ENCODE measurements around the gene CUTC.
"Not testable (repeated sequence)": the region's sequence is repeated elsewhere in the genome, so short reads cannot be mapped to it uniquely, and the experiment has no call there.

CUTC gene

DNA sequence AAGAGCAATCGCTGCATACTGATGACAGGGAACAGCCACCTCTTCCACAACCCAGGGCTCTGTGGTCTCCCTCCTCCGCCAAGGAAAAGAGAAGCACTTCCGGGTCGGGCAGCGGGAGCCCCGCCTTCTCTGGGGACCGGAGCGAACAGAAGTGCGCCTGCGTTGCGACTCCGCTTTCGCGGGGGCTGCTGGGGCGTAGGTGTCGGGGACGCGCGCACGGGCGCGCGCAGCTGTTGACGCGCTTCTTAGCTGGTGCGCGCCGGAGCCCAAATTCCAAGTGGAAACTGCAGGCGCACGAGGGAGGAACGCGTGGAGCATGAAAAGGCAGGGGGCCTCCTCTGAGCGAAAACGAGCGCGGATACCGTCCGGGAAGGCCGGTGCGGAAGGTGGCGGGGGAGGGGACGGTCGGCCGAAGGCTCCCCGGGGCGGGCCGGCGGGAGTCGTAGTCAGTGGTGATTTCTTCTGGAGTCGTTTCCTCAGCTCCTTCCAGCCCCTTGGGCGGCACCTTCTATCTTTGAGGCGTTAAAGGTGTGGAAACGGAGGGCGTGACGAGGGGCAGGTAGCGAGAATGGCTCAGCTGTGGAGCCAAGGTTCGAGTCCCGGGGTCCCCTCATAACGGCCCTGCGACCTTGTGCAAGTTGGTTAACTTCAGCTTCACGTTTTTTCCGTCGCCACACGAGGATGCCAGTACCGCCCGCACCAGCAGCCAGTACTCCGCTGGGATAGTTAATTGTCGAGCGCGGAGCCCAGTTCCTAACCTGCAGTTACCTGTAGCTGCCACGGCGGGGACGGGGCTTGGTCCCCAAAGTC lies at the start of gene CUTC, which contains the start of gene COX15:
Gene CUTC (plus strand): TSS at position 202 of the 810 bp plus-strand sequence. CDS start 115 bp downstream, at position 317.
Gene COX15 (minus strand): TSS at position 95 of the 810 bp plus-strand sequence. CDS start 78 bp downstream, at position 17.
- FAIRE-seq, result peak; percentile 90

GRCh38 chr10:99682752-99683151 lies 49.3 kb upstream of the CUTC start:
- no peak for FAIRE-seq

- FAIRE-seq, result no peak
Measured at GRCh38 chr10:99685597-99685967, 46.5 kb upstream of the CUTC start.

DNA sequence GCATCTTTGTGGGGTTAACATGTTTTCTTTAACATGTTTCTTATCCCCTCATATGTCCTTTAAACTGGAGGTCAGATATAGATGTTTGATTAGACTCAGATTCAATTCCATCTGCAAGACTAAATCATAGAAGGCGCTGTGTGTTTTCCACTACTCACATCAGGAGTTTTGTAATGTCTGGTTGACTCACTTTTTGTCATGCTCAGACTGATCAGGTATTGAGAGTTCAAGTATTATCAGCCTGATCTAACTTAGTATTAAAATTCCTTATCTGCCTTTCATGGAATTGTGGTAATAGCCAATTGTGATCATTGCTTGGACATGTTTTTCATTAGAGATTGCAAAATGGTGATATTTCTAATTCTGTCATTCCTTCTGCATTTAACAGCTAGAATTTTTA lies 42.6 kb upstream of the CUTC start:
- no peak for FAIRE-seq

GRCh38 chr10:99693933-99694583 lies 38.0 kb upstream of the CUTC start:
- FAIRE-seq, result no peak

DNA sequence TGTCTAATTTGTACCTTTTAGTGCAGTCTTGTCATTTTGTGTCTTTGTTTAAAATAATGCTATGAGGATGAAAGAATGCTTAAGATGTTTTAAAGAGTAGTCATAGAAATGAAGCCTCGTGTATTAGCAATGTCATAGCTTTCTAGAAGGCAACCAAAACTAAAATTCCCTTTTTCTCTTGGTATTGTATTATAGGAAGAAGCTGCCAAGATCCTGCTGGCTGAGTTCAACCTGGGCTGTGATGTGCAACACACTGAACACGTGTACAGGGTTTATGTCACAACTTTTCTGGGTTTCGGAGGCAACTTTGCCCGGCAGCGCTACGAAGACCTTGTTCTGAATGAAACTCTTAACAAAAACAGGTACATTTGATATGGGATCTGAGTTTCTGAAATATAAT lies 36.3 kb upstream of the CUTC start:
- FAIRE-seq, result no peak

DNA sequence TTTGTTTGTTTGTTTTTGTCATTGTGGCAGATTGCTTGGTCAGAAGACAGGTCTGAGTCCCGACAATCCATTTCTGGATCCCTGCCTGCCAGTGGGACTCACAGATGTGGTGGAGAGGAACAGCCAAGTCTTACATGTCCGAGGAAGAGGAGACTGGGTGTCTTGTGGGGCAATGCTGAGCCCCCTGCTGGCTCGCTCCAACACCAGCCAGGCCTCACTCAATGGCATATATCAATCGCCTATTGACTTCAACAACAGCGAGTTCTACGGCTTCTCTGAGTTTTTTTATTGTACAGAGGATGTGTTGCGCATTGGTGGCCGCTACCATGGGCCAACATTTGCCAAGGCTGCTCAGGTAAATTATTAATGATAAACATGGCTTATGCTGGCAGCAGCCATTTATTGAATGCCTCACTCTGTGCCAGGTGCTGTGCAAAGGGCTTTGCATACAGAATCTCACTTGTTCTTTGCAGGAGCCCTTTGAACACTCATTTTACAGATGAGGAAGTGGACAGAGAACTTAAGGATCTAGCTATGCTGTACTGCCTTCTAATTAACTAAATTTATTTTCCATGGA lies 33.4 kb upstream of the CUTC start:
- no peak for FAIRE-seq

DNA sequence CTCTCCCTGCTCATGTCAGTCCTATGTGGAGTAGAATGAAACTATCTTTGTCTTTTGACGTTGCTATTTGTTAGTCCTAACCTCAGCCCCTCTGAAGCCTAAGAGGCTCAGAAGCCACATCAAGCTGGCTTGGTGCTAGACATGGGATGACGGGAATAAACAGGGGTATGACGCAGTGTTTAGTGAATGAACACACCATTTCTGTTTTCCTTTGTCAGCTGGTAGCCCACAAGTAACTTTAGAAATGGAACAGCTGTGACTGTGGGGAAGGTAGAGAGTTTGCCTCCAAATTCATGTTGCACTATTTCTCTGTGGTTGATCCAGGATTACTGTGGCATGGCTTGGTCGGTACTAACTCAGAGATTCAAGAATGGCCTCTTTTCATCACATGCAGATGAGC lies 31.4 kb upstream of the CUTC start:
- no peak for FAIRE-seq

DNA sequence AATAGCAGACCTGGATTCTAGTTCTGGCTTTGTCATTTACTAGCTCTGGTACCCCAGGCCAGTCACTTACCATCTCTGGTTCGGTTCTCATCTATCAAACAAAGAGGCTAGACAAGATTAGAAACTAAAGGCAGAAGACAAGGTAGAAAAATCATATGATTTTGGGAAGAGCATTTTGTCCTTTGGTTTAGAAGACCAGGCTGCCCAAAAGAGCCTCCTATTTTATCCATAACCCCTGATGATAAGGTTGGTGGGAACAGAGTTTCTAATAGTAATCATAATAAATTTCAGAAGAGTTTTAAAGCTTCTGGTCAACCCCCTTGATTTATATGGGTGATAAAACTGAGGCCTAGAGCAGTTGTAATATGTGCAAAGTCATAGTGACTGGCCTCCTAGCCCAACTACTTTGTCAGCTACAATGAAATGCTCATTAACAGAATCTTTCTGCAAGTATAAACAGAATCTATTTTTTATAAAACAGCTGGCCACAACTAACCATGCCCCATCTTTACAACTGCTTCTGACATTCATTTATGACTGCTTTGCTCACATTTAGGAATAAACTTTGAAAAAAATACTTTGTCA lies 23.5 kb upstream of the CUTC start:
- FAIRE-seq, result peak; percentile 78

- no peak for FAIRE-seq
Measured at GRCh38 chr10:99709480-99710229, 22.4 kb upstream of the CUTC start.

DNA sequence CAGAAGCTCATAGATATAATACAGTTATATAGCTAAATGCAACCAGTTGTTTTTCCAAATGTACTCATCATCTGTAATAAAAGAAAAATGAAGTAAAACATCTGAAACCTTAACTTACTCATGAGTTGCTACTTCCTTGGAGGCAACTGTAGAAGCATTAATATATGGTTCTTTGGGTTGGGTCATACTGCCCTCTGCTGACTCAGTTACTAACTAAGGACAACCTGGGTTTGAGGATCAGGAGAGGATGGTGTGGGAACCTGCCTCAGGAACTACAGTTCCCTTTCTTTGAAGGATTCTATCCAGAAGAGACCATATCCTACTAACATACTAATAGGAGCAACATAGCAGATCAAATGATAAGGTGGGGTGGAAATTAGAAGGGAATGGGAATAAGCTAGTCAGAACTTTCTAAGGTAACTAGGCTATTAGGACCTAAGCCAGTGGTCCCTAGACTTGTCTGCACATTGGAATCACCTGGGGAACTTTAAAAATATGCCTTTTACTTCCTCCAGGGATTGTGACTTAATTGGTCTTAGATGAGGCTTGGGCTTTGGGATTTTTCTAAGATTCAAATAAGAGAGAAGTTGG lies 20.8 kb upstream of the CUTC start:
- FAIRE-seq, result no peak

GRCh38 chr10:99714446-99714845 lies 17.6 kb upstream of the CUTC start:
- no peak for FAIRE-seq

DNA sequence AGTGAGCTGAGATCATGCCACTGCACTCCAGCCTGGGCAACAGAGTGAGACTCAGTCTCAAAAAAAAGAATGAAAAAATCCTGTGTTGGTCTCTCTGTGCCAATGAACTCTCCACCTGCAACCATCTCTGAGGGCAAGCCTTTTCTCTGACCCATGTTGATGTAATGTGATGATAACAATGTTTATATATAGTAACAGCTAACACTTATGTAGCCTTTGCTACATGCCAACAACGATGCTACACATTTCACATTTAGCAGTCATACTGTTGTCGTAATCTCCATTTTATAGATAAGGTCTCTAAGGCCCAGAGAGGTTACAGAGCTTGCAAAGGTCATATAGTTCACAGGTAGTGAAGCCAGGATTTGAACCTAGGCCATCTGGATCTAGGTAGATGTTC lies 11.6 kb upstream of the CUTC start:
- no peak for FAIRE-seq

DNA sequence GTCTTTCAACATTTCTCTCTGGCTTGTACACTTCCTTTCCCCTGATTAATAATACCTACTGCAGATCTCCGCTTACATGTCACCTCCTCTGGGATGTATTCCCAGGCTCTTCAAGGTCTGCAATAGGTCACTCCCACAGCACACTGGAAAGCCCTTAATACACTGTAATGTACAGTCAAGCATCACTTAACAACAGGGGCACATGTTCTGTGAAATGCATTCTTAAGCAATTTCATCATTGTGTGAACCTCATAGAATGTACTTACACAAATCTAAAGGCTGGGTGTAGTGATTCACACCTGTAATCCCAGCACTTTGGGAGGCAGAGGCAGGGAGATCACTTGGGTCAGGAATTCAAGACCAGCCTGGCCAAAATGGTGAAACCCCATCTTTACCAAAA lies 2.0 kb upstream of the CUTC start:
- FAIRE-seq, result no peak

DNA sequence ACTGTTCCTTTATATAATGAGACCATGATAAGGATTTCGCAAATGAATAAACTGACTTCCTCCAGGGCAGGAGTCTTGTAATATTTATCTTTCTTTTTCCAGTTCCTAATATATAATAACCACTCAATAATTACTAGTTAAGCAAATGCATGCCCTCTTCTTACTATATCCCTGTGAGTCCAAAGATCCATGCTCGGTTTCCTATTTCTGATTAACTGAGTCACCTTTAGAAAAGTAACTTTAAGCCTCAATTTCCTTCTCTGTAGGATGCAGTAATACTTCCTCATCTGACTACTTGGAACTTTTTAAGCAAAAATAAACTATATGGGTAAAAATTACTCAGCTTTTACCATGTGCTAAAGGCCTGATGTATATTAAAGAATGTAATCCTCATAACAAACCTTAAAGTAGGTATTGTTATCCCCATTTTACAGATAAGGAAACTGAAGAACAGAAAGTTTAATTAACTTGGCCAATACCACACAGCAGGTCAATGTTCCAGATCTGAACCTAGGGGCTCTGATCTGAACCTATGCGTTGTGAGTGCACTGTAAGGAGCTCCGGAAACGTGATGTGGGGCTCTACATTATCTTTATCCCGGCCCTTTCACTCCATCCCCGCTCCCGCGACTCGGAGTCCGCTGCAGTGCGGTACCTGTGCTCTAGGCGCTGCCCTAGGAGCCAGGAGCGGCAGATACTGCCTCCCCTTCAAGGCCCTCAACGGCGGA lies 565 bp upstream of the CUTC start:
- no peak for FAIRE-seq

GRCh38 chr10:99733366-99733765 lies 1.3 kb downstream of the CUTC start:
- FAIRE-seq, result no peak

DNA sequence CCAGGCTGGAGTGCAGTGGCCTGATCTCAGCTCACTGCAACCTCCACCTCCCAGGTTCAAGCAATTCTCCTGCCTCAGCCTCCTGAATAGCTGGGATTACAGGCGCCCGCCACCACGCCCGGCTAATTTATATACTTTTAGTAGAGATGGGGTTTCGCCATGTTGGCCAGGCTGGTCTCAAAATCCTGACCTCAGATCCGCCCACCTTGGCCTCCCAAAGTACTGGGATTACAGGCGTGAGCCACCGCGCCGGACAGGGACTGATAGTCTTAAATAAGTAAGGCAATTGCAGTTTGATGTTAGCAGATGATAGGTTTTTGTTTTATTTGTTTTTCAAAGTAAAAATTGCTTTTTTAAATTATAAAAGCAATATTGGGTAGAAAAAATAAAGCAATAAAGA lies 2.1 kb downstream of the CUTC start:
- not testable (repeated sequence) for FAIRE-seq

DNA sequence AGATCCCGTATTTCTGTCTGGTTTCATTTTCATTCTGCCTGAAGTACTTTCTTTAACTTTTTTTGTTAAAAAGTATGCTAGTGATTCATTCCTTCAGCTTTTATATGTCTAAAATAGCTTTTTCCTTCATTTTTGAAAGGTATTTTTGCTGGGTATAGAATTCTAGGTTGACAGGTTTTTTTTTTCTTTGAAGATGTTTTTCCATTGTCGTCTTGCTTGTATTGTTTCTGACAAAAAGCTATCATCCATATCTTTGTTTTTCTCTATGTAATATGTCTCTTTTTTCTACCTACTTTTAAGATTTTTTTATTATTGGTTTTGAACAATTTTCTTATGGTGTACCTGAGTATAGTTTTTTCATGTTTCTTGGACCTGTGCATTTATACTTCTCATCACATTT lies 8.2 kb downstream of the CUTC start:
- FAIRE-seq, result no peak

DNA sequence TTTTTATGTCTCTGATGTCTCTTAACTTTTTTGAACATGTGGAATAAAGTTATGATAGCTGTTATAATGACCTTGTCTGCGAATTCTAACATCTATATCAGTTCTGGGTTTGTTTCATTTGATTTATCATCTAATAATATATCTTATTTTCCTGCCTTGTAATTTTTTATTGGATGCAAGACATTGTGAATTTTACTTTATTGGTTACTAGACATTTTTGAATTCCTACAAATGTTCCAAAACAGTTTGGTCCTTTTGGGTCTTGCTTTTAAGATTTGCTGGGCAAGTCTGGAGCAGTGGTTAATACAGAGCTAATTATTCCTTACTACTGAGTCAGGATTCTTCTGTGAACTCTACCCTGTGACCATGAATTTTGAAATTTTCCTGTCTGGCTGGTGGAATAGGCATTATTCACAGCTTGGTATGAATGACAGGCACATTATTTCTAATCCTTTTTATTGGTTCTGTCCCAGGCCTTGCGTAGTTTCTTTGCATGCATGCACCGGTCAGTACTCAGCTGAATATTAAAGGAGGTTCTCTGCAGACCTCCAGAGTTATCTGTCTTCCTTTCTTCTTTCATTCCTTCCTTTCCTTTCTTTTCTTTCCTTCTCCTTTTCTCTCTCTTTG lies 9.0 kb downstream of the CUTC start:
- FAIRE-seq, result no peak

- no peak for FAIRE-seq
Measured at GRCh38 chr10:99742254-99742653, 10.2 kb downstream of the CUTC start.

- no peak for FAIRE-seq
Measured at GRCh38 chr10:99742701-99743100, 10.7 kb downstream of the CUTC start.

All from endometrium (tissue), 2 donors.